Measurements from ENCODE around the gene TSHZ2.
"Not testable (repeated sequence)": the region's sequence is repeated elsewhere in the genome, so short reads cannot be mapped to it uniquely, and the experiment has no call there.

TSHZ2 gene

GRCh38 chr20:53438368-53438767 is 466.2 kb downstream of the TSHZ2 start:
- no peak for DNase-seq

- DNase-seq, result no peak
Observed at GRCh38 chr20:53439046-53439445, 466.9 kb downstream of the TSHZ2 start.

- no peak for DNase-seq
Observed at GRCh38 chr20:53439616-53440015, 467.5 kb downstream of the TSHZ2 start.

GRCh38 chr20:53444401-53445149 is 472.4 kb downstream of the TSHZ2 start:
- DNase-seq, result no peak

- DNase-seq, result no peak
Observed at GRCh38 chr20:53445321-53445731, 473.2 kb downstream of the TSHZ2 start.

- DNase-seq, result no peak
Observed at GRCh38 chr20:53445932-53446331, 473.8 kb downstream of the TSHZ2 start.

- DNase-seq, result no peak
Observed at GRCh38 chr20:53447316-53447715, 475.2 kb downstream of the TSHZ2 start.

- no peak for DNase-seq
Observed at GRCh38 chr20:53448426-53448825, 476.3 kb downstream of the TSHZ2 start.

GRCh38 chr20:53448875-53449274 is 476.7 kb downstream of the TSHZ2 start:
- DNase-seq, result no peak

- DNase-seq, result no peak
Observed at GRCh38 chr20:53453076-53453475, 480.9 kb downstream of the TSHZ2 start.

- DNase-seq, result no peak
Observed at GRCh38 chr20:53454675-53455276, 482.6 kb downstream of the TSHZ2 start.

GRCh38 chr20:53463101-53463972 is 491.2 kb downstream of the TSHZ2 start:
- DNase-seq, result no peak

- no peak for DNase-seq
Observed at GRCh38 chr20:53466279-53466678, 494.1 kb downstream of the TSHZ2 start.

- no peak for DNase-seq
Observed at GRCh38 chr20:53468587-53468986, 496.4 kb downstream of the TSHZ2 start.

- not testable (repeated sequence) for DNase-seq
Observed at GRCh38 chr20:53472859-53473258, 500.7 kb downstream of the TSHZ2 start.

- no peak for DNase-seq
Observed at GRCh38 chr20:53480913-53481312, 508.8 kb downstream of the TSHZ2 start.

GRCh38 chr20:53487461-53488200 is 515.5 kb downstream of the TSHZ2 start:
- DNase-seq, result no peak

GRCh38 chr20:53488775-53489272 is 516.7 kb downstream of the TSHZ2 start:
- no peak for DNase-seq

- DNase-seq, result no peak
Observed at GRCh38 chr20:53489528-53489927, 517.4 kb downstream of the TSHZ2 start.

- DNase-seq, result no peak
Observed at GRCh38 chr20:53490620-53491019, 518.5 kb downstream of the TSHZ2 start.

GRCh38 chr20:53491462-53491861 is 519.3 kb downstream of the TSHZ2 start:
- no peak for DNase-seq

- DNase-seq, result no peak
Observed at GRCh38 chr20:53492212-53492611, 520.1 kb downstream of the TSHZ2 start.

All from NCI-H1436 (cell line).